ENCODE results near the gene HSD17B11. TPM values are rescaled to one million over a fixed set of nuclear protein-coding genes. Genes with fewer than 3 reads are reported as not detected.

HSD17B11 gene, protein sequence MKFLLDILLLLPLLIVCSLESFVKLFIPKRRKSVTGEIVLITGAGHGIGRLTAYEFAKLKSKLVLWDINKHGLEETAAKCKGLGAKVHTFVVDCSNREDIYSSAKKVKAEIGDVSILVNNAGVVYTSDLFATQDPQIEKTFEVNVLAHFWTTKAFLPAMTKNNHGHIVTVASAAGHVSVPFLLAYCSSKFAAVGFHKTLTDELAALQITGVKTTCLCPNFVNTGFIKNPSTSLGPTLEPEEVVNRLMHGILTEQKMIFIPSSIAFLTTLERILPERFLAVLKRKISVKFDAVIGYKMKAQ
- total RNA-seq, result 31.2 and 37.2 TPM in 2 replicates

DNA sequence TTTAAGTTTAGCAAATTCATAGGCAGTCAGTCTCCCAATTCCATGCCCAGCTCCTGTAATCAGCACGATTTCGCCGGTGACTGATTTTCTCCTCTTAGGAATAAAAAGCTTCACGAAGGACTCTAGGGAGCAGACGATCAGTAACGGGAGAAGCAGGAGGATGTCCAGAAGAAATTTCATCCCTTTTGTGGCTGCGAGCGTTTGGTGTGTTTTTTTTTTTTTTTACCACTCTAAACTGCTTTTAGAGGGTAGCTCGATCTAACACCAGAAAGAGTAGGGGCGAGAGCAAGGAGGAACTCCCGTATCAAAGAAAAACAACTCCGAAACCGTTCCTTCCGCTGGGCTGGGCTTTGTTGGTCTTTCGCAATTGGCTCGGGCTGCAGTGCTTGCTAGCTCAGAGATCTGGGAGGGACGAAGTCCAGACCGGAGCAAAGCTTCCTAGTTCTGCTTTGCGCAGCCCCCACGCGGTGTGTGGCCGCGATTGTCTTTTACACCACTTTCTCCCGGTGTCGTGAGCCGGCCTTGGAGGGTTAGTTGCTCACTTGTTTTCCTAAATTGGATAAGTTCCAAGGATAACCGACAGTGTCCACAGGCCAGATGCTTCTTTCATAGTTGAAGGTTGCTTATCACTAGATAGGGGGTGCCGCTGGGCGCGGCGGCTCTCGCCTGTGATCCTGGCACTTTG is at the start of gene HSD17B11:
Gene HSD17B11, minus strand, starts transcription at position 298 of the 685 bp plus-strand sequence. Its CDS starts 118 bp downstream, at position 180.

DNA sequence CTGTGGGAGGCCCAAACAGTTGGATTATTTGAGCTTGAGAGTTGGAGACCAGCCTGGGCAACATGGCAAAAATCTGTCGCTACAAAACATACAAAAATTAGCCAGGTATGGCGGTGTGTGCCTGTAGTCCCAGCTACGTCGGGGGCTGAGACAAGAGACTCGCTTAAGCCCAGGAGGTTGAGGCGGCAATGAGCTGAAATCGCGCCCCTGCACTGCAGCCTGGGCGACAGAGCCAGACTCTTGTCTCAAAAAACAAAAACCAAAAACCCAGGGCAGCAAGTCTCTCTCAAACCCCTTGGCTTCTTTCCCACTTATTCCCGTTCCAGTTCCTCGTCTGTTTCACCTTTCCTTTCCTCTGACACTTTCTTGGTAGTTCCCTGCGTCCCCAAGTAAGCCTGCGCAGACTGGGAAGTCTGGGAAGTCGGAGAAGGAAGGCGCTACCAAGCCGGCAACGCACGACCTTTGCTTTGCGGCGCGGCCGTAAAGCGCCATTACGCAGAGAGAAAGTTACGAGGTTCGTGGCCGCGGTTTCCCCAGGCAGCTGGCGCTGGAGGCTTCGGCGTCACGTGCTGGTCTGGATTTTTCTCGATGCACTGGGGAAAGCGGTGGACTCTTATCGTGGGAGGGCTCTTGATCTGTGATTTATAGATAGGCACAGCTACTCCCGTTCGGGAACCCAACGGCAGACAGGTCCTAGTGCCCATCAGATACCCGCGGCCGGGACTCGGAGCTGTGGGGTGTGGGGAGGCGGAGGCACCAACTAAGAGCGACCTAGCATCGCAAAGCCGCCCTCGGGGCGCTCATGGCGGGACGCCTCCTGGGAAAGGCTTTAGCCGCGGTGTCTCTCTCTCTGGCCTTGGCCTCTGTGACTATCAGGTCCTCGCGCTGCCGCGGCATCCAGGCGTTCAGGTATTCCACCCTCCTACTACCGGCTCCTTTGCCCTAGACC is 31.4 kb upstream of the HSD17B11 start, which contains the start of gene NUDT9:
Gene NUDT9, plus strand, starts transcription at position 470 of the 949 bp plus-strand sequence. Its CDS starts 333 bp downstream, at position 803.

DNA sequence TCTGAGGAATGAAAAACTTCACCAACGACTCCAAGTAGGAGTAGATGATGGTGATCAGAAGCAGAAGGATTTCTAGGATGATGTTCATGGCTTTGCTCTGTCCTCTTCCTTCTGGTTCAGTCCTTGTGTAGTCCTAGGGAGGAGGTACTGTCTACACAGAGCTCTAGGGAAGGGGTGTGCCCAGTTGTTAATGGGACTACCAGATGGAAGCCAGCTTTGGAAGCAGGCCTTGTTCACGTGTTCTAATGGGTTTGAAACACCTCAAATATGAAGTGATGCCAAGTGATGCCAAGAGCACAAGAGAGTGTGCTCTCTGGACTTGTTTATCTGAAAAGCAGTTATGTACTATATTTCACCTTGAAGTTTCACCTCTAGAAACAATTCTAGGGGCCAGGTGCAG is 68.2 kb downstream of the HSD17B11 start, which contains the start of gene HSD17B13:
Gene HSD17B13, minus strand, starts transcription at position 129 of the 400 bp plus-strand sequence. Its CDS starts 41 bp downstream, at position 88.

Small RNAs within 50 kb of the gene (small RNA-seq; reads per million reads assigned to genes)
- not detected for gene MIR5705
- gene RN7SL681P, result not detected

Other genes starting within 250 kb of the HSD17B11 start
- gene KLHL8, start 170.6 kb downstream of the HSD17B11 start, total RNA-seq, result 8.5 and 10.3 TPM in 2 replicates
- under 0.01 TPM in 1 of 2 replicates, not detected in the other for gene HSD17B13, start 68.3 kb downstream of the HSD17B11 start, total RNA-seq
- gene NUDT9, start 31.4 kb upstream of the HSD17B11 start, total RNA-seq, result 12.7 and 17.3 TPM in 2 replicates
- 3.6 and 4.2 TPM in 2 replicates for gene SPARCL1, start 138.2 kb upstream of the HSD17B11 start, total RNA-seq
- not detected in 2 replicates for gene DSPP, start 217.3 kb upstream of the HSD17B11 start, total RNA-seq

All from vein endothelial cell (primary cell).